ENCODE data around the gene GPA33.

Gene GPA33

GRCh38 chr1:167116174-167116573 is 26.0 kb upstream of the GPA33 start:
- no peak for DNase-seq

- DNase-seq: no peak
Measured at GRCh38 chr1:167115655-167116054, 25.5 kb upstream of the GPA33 start.

- DNase-seq: no peak
Measured at GRCh38 chr1:167114725-167115124, 24.5 kb upstream of the GPA33 start.

GRCh38 chr1:167111868-167112709 is 21.9 kb upstream of the GPA33 start:
- no peak for DNase-seq

DNA sequence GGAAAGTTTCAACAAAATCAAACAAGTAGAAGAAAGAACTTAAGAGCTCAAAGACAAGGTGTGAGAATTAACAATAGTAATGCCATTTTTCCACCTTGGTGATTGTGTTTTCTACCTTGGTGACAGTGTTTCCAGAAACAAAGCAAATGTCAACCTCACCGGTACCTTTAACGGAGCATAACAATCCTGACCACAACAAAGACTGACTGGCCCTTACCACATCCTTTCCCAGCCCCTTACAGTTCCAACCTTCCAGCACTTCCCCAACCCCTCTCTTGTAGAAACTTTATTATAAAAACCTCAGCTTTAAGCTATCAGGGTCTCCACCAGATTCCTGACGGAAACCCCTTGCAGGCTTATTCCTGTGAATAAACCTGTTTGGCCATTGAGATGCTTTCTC is 20.4 kb upstream of the GPA33 start:
- DNase-seq: no peak

DNA sequence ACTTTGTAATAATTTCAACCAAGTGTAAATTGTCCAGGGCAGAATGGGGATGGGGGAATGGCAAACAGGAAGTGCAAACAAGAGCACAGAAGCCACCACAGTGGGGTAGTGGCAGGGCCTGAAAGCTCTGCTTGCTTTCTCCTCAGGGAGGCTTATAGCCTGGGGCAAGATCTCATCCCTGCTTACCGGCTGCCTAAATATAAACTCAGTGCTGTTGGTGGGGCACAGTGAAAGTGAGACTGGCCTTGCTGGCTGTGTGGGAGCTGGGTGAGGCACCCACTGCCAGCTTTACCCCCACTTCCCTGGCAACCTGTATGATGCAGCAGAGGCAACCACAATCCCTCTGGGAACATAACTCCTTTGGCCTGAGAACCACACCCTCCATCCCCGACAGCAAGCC is 18.9 kb upstream of the GPA33 start:
- no peak for DNase-seq

- no peak for DNase-seq
Measured at GRCh38 chr1:167107456-167107855, 17.3 kb upstream of the GPA33 start.

DNA sequence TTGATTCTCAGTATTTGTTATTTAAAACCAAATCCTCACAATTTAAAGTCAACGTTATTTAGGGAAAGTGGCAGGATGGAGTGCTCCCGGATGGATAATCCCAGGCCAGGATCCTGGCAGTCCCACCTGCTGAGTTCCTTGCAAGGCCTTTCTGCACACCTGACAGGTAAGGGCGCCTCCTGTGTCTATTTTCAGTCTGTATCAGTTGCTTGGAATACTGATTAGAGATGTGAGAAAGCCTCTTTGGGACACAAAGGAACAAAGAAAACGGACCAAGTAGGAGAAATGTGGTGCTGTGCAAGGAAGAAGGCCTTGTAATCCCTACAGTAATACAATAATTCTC is 15.9 kb upstream of the GPA33 start:
- DNase-seq: no peak

- no peak for DNase-seq
Measured at GRCh38 chr1:167105271-167106118, 15.3 kb upstream of the GPA33 start.

DNA sequence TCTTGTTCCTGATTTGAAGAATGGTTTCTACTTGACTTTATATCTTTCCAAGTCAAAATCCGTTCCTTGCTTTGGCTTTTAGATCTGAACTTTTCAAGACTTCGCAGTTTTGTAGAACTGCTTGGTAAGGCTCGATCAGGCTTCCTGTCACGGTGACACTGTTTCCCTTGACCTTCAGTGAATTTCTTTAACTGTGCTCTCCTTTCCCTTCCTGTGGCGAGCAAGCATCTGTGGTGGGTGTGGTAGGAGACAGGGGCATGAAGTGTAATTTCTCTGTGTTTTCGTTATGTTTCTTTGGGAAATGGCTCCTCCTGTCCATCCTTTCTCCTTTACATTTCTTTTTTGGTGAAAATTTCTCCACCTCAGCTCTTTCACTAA is 14.1 kb upstream of the GPA33 start:
- no peak for DNase-seq

- DNase-seq: no peak
Measured at GRCh38 chr1:167102906-167103573, 12.9 kb upstream of the GPA33 start.

GRCh38 chr1:167101754-167102153 is 11.6 kb upstream of the GPA33 start:
- DNase-seq: no peak

- no peak for DNase-seq
Measured at GRCh38 chr1:167100730-167101129, 10.6 kb upstream of the GPA33 start.

DNA sequence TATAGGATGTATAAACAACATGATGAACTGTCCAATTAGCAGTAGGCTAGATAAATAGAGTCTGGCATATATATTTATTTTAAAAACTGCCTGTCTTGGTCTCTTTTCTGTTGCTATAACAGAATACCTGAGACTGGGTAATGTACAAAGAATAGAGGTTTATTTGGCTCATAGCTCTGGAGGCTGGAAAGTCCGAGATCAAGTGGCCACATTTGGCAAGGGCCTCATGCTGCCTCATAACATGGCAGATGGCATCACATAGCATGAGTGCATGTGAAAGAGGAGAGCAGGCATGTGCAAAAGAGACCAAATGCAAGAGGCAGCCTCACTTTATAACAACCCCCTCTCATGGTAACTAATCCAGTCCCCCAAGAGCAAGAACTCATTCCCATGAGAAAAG is 9.7 kb upstream of the GPA33 start:
- no peak for DNase-seq

DNA sequence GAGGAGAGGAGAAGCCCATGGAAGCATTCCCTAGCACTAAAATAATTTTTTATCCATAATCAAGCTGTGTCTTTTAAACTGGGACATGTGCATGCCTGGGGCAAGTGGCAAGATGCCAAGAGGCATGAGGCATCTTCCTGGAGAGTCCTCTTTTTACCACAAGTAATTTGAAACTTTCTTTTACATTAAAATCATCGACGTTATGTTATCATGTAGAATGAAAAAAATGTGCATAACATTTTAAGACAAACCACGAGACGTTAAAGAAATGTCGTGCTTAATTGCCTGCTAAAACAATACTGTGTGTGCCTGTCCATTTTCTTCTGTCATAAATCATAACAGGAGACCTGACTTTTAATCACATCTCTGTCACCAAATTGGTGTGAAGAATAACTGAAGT is 5.2 kb upstream of the GPA33 start:
- no peak for DNase-seq

DNA sequence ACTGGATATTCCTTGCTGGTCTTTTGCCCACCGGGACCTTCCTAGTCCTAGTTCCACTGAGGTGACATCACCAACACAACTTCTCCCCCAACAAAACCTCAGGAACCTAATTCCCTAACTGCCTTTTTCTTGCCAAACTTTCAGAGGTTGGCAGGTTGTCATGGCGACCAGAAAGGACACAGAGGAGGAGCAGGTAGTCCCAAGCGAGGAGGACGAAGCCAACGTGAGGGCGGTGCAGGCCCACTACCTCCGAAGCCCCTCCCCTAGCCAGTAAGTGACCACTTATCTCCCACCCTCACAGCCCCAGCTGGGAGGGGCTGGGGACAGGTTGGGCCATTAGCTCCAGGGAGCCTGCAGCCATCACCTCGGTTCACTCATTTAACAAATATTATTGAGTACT is 4.5 kb upstream of the GPA33 start:
- no peak for DNase-seq

GRCh38 chr1:167093846-167094516 is 3.8 kb upstream of the GPA33 start, which contains the start of gene STYXL2:
STYXL2 (plus strand) TSS chr1:167094075; CDS start chr1:167094850, 775 bp downstream.
- no peak for DNase-seq

GRCh38 chr1:167092653-167093052 is 2.5 kb upstream of the GPA33 start:
- no peak for DNase-seq

DNA sequence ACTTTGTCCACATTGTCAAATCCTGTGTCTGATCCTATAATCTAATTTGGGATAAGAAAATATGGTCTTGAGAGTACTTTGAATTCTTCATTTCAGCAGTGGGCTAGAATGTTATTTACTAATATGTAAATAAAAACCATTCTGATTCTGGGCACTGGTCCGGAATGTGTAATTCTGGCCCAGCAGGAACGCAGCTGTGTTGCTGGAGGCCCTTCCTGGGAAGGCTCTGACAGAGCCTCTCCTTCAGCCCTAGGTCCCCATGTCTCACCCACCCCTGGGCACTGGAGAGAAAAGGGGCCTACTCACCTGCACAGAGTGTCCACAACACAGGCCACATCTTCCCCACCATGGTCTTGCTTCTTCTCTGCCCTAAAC is 251 bp downstream of the GPA33 start:
- no peak for DNase-seq

DNA sequence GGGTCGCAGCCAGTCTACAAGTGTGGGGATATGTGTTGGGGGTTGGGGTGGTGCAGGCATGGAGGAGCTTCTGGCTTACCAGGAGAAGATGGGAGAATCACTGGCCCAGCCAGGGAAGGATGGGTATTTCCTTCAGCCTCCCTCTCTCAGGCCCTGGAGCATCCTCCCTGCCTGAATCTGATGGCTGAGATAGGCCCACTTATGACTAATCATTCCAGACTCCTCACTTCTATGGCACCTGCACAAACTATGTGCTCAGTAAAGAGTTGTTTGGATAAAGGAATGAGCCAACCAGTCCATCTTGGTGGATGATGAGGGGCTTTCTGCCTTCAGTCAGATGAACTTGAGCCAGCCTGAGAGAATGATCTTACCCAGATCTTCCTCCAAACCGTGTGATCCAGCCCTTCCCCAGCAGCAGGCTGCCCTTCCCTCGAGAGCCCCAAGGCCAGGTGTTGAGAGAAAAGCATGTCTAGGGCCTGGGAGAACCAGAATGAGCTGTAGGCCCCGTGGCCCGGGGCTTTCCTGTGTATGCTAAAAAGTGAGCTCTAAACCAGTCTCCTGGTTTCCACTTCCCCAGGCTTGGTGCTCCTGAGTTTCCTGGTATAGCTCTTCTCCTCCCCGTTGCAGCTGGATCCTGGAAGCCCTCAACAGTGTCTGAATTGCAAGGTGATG is 1.3 kb downstream of the GPA33 start:
- no peak for DNase-seq

DNA sequence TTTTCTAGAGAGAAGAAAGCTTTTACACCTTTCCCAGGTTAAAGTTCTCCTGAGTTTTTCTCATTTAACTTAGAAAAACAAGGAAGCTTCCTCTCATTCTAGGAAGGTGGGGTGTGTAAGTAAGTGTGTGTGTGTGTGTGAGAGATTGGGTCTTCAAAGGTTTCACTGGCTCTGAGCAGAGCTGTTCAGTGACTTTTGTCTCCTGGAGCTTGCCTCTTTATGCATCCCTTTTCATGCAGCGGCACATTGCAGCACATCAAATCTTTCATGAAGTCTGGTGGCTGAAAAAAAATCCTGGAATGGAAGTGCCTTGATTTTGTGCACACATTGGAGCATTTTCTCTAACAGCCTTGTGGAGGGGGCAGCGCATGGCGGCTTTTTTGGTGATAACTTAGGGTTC is 3.4 kb downstream of the GPA33 start:
- DNase-seq: no peak

DNA sequence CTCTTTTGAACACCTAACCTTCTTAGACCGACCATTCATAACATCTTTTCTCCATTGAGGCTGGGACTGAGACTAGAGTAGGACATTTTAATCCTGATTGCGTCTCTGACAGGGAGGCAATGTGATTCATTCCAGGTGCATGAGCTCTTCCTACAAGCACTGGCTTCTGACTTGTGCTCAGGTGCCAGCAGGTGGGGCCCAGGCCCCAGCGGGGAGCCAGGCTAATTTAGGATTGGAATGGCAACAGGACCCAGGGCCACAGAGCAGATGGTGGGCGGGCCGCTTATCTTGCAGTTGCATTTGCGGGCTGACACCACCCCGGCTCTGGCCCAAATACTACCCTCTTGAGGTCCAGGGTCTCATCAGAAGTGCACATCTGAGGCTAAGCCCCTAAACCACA is 4.1 kb downstream of the GPA33 start:
- no peak for DNase-seq

GRCh38 chr1:167084757-167085156 is 5.4 kb downstream of the GPA33 start:
- DNase-seq: no peak
